H1 (cell line): ENCODE results near the gene MRPS25.

Source experiments
- EZH2 ChIP-seq: fragments of 200-600 bp; sonication (generic); IDR thresholded peaks from 2 replicates; pipeline ENCODE4 v1.7.1; 2012; ENCODE audit warnings: low read depth, mild to moderate bottlenecking, moderate library complexity, low read length, inconsistent platforms; ENCODE audit not compliant: severe bottlenecking
- TAF1 ChIP-seq: IDR thresholded peaks from 2 replicates; pipeline ENCODE4 v1.6.1; 2011; ENCODE audit warnings: mild to moderate bottlenecking, low read depth, low read length
- TF ChIP-seq, protein P1 (sequence below), 3 experiments: IDR thresholded peaks; 1 replicate in 2 of 3; 2 replicates in 1 of 3; pipeline versions ENCODE4 v1.5.1 to v1.6.1; 2011; ENCODE audit warnings: low read length in 3 of 3, mild to moderate bottlenecking in 3 of 3, inconsistent platforms in 2 of 3, low read depth in 1 of 3, moderate library complexity in 1 of 3; ENCODE audit not compliant: insufficient read depth in 1 of 3; ENCODE audit errors: control extremely low read depth in 1 of 3

DNA sequence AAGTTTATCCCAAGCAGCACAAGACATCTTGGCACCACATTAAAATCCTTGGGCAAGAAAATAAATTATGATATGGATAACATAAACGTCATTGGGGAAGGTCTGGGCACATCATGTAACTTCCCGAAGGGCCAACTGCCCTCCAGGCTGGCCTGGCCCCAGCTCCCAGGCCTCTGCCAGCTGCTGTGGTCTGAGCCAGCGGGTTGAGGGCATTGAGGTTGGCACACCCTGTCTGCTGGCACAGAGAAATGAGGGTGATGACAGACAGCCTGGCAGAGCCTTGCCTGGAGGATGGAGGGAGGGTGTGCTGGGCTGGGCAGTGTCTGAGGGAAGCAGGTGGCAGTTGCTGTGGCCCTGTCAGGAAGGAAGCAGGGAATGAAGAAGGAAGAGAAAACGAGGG lies 37.1 kb upstream of the MRPS25 start:
- TF ChIP-seq TAF1, result no peak
- TF ChIP-seq, protein P1, sequence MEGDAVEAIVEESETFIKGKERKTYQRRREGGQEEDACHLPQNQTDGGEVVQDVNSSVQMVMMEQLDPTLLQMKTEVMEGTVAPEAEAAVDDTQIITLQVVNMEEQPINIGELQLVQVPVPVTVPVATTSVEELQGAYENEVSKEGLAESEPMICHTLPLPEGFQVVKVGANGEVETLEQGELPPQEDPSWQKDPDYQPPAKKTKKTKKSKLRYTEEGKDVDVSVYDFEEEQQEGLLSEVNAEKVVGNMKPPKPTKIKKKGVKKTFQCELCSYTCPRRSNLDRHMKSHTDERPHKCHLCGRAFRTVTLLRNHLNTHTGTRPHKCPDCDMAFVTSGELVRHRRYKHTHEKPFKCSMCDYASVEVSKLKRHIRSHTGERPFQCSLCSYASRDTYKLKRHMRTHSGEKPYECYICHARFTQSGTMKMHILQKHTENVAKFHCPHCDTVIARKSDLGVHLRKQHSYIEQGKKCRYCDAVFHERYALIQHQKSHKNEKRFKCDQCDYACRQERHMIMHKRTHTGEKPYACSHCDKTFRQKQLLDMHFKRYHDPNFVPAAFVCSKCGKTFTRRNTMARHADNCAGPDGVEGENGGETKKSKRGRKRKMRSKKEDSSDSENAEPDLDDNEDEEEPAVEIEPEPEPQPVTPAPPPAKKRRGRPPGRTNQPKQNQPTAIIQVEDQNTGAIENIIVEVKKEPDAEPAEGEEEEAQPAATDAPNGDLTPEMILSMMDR (IDR thresholded peaks at IDR 0.05; ENCODE audit: control extremely low read depth in 1 of 3, insufficient read depth in 1 of 3, low read depth in 1 of 3, low read length in 3 of 3), result no peak
- no peak for TF ChIP-seq EZH2
